HG03565 (cell line): Measurements from ENCODE around the gene RASGRF1.

Source experiments
- ATAC-seq: cut with Tn5 transposase; IDR thresholded peaks from one replicate; pipeline ENCODE4 v1.9.1; 2021; ENCODE audit warnings: mild to moderate bottlenecking, moderate library complexity; ENCODE audit not compliant: unreplicated experiment

RASGRF1 gene

DNA sequence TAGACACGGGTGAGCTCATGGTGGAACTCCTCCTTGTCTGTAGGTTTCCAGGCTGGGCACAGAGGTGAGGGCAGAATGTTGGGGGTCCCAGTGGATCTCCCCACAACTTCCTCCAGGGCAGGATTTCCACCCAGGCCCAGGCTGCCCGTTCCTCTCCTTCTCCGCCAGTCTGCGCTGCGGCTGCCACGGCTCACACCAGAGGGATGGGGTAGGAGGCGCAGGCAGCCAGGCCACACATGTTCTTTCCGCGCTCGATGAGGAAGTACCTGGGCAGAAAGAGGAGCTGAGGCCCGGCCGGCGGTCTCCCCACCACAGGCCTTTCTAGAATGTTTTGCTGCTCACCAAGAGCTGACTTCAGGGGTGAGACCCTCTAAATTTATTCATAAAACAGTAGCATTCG lies 168.6 kb downstream of the RASGRF1 start:
- no peak for ATAC-seq

- no peak for ATAC-seq
Observed at GRCh38 chr15:78921517-78921916, 169.1 kb downstream of the RASGRF1 start.

DNA sequence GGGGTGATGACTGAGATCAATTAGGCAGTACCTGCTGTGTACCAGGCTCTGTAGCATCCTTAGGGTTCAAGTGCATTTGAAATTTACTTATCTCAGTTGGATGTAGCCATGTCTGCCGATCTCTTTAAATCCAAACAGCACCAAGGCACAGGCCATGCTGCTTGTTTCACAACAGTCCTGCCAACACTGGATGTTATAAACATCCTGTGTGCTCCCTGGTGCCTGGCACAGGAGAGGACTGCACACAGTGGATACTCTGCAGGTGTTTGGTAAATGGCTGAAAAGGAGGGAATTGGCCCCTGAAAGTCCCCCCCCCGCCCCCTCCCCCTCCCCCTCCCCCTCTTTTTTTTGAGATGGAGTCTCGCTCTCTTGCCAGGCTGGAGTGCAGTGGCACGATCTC lies 172.7 kb downstream of the RASGRF1 start:
- ATAC-seq, result no peak

- no peak for ATAC-seq
Observed at GRCh38 chr15:78916088-78916487, 174.5 kb downstream of the RASGRF1 start.

- no peak for ATAC-seq
Observed at GRCh38 chr15:78915341-78916087, 175.1 kb downstream of the RASGRF1 start.

GRCh38 chr15:78914027-78914764 lies 176.4 kb downstream of the RASGRF1 start:
- no peak for ATAC-seq

- ATAC-seq, result no peak
Observed at GRCh38 chr15:78913012-78913411, 177.6 kb downstream of the RASGRF1 start.

DNA sequence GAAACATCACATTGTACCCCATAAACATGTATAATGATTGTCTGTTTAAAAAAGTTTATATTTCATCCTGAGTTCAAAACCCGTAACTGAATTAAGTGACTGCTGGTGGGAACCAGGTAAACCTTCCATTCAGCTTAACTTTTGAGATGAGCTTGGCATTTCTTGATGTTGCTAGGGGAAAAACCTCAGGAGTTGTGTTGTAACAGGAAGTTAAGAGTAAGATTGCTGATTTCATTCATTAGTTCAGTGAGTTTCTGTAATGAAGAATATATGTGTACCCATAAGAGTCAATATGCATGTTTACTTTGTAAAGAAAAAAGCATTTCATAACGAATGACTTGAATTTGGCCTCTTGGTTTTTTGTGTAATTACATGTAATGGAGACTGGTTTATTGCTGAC lies 178.3 kb downstream of the RASGRF1 start:
- no peak for ATAC-seq

- no peak for ATAC-seq
Observed at GRCh38 chr15:78910271-78910670, 180.3 kb downstream of the RASGRF1 start.
